ENCODE results near the gene JMJD7.

The JMJD7 gene

GRCh38 chr15:41869770-41870688 is 42.1 kb downstream of the JMJD7 start:
- TF ChIP-seq CTCF (IDR thresholded peaks at IDR 0.05; ENCODE audit: low read depth, low read length, poor library complexity, severe bottlenecking) (no peak), EZH2phosphoT487 (IDR thresholded peaks at IDR 0.05; ENCODE audit: borderline replicate concordance, low read length) (no peak)
- Histone ChIP-seq H3K4me3 (ENCODE audit: low read length) (no peak overlapping the region), H3K79me2 (ENCODE audit: control insufficient read depth, low read length) (no peaks in the 10 kb centered on the region), H3K4me1 (ENCODE audit: control insufficient read depth, low read length) (no peaks in the 10 kb centered on the region; the same call in 1 of the 2 replicates), H3K9me2 (replicated peaks; ENCODE audit: control insufficient read depth, low read length) (no peaks in the 10 kb centered on the region), H3K4me2 (ENCODE audit: low read length) (no peak overlapping the region), H3K27ac (ENCODE audit: low read depth, low read length) (no peak overlapping the region), H3F3A (ENCODE audit: control insufficient read depth, insufficient read depth) (no peaks in the 10 kb centered on the region), H4K20me1 (ENCODE audit: control insufficient read depth, insufficient read depth, low read depth, low read length) (no peaks in the 10 kb centered on the region), H3K9me3 (ENCODE audit: control insufficient read depth, insufficient read depth, low read length) (no peaks in the 10 kb centered on the region), H3K27me3 (ENCODE audit: control insufficient read depth, low read length) (peaks cover 3% of the 10 kb centered on the region; the same call in 1 of the 2 replicates), H3K36me3 (ENCODE audit: control insufficient read depth, low read length) (no peaks in the 10 kb centered on the region)

- no peaks in the 10 kb centered on the region for H3K9me3 ChIP-seq (ENCODE audit: control insufficient read depth, insufficient read depth, low read length)
- H4K20me1 ChIP-seq (ENCODE audit: control insufficient read depth, insufficient read depth, low read depth, low read length) = no peaks in the 10 kb centered on the region
- H3K4me1 ChIP-seq (ENCODE audit: control insufficient read depth, low read length) = peaks cover 5% of the 10 kb centered on the region
- no peaks in the 10 kb centered on the region for H3K36me3 ChIP-seq (ENCODE audit: control insufficient read depth, low read length)
- H3K9me2 ChIP-seq (replicated peaks; ENCODE audit: control insufficient read depth, low read length) = no peaks in the 10 kb centered on the region
- TF ChIP-seq CTCF (IDR thresholded peaks at IDR 0.05; ENCODE audit: low read depth, low read length, poor library complexity, severe bottlenecking) = no peak
- TF ChIP-seq EZH2phosphoT487 (IDR thresholded peaks at IDR 0.05; ENCODE audit: borderline replicate concordance, low read length) = no peak
- H3K4me2 ChIP-seq (ENCODE audit: low read length) = no peak overlapping the region
- H3F3A ChIP-seq (ENCODE audit: control insufficient read depth, insufficient read depth) = no peaks in the 10 kb centered on the region
- no peak overlapping the region for H3K27ac ChIP-seq (ENCODE audit: low read depth, low read length)
- H3K27me3 ChIP-seq (ENCODE audit: control insufficient read depth, low read length) = peaks cover 3% of the 10 kb centered on the region; the same call in 1 of the 2 replicates
- H3K79me2 ChIP-seq (ENCODE audit: control insufficient read depth, low read length) = no peaks in the 10 kb centered on the region
- H3K4me3 ChIP-seq (ENCODE audit: low read length) = no peak overlapping the region
Measured at GRCh38 chr15:41870689-41871081, 42.8 kb downstream of the JMJD7 start.

- Histone ChIP-seq H3K9me2 (replicated peaks; ENCODE audit: control insufficient read depth, low read length) (no peaks in the 10 kb centered on the region), H3K4me3 (ENCODE audit: low read length) (no peak overlapping the region), H3K36me3 (ENCODE audit: control insufficient read depth, low read length) (no peaks in the 10 kb centered on the region), H3F3A (ENCODE audit: control insufficient read depth, insufficient read depth) (0 out of 2 replicates have a peak, but pooled peaks cover 2% of the 10 kb centered on the region), H3K9me3 (ENCODE audit: control insufficient read depth, insufficient read depth, low read length) (no peaks in the 10 kb centered on the region), H3K27me3 (ENCODE audit: control insufficient read depth, low read length) (peaks cover 3% of the 10 kb centered on the region; the same call in 1 of the 2 replicates), H3K27ac (ENCODE audit: low read depth, low read length) (no peak overlapping the region), H3K79me2 (ENCODE audit: control insufficient read depth, low read length) (no peaks in the 10 kb centered on the region), H4K20me1 (ENCODE audit: control insufficient read depth, insufficient read depth, low read depth, low read length) (no peaks in the 10 kb centered on the region), H3K4me1 (ENCODE audit: control insufficient read depth, low read length) (peaks cover 12% of the 10 kb centered on the region), H3K4me2 (ENCODE audit: low read length) (no peak overlapping the region)
- TF ChIP-seq EZH2phosphoT487 (IDR thresholded peaks at IDR 0.05; ENCODE audit: borderline replicate concordance, low read length) (no peak), CTCF (IDR thresholded peaks at IDR 0.05; ENCODE audit: low read depth, low read length, poor library complexity, severe bottlenecking) (no peak)
Measured at GRCh38 chr15:41871175-41871905, 43.4 kb downstream of the JMJD7 start.

All from DOHH2 (cell line).